Stimulated activated CD4-positive, alpha-beta T cell treated with anti-CD3 and anti-CD28 coated beads, TNF-alpha, amount 100 ng/mL, for 4 hours (primary cell): ENCODE data around the gene FOLR1.
"Not testable (repeated sequence)": the region's sequence is repeated elsewhere in the genome, so short reads cannot be mapped to it uniquely, and the experiment has no call there.

Experiments used
- DNase-seq, 3 experiments: peaks; one replicate each; pipeline ENCODE4 v3.0.0-alpha.2; 2020; ENCODE audit warnings: low read depth in 3 of 3

Gene FOLR1

GRCh38 chr11:72191961-72192381, at the start of gene FOLR1:
Gene FOLR1 (plus strand): TSS chr11:72192140. CDS start chr11:72192174, 34 bp downstream.
- no peak for DNase-seq

- not testable (repeated sequence) for DNase-seq
These were observed 49.4 kb upstream of the FOLR1 start for GRCh38 chr11:72142543-72142942.

- no peak for DNase-seq
These were observed 47.0 kb upstream of the FOLR1 start for GRCh38 chr11:72144807-72145565.

- DNase-seq: no peak
These were observed 45.3 kb upstream of the FOLR1 start for GRCh38 chr11:72146625-72147024.

- no peak for DNase-seq
These were observed 41.1 kb upstream of the FOLR1 start for GRCh38 chr11:72150882-72151281.

- not testable (repeated sequence) for DNase-seq
These were observed 38.1 kb upstream of the FOLR1 start for GRCh38 chr11:72153874-72154273.

- no peak for DNase-seq
These were observed 37.1 kb upstream of the FOLR1 start for GRCh38 chr11:72154816-72155215.

GRCh38 chr11:72155751-72156150, 36.2 kb upstream of the FOLR1 start:
- DNase-seq: no peak

GRCh38 chr11:72157131-72157530, 34.8 kb upstream of the FOLR1 start:
- DNase-seq: no peak

GRCh38 chr11:72160319-72160718, 31.6 kb upstream of the FOLR1 start:
- DNase-seq: no peak

- DNase-seq: no peak
These were observed 28.9 kb upstream of the FOLR1 start for GRCh38 chr11:72162891-72163492.

- not testable (repeated sequence) for DNase-seq
These were observed 27.8 kb upstream of the FOLR1 start for GRCh38 chr11:72164187-72164586.

GRCh38 chr11:72169046-72169555, 22.8 kb upstream of the FOLR1 start:
- DNase-seq: not testable (repeated sequence)

GRCh38 chr11:72169754-72170153, 22.2 kb upstream of the FOLR1 start:
- not testable (repeated sequence) for DNase-seq

GRCh38 chr11:72172043-72172442, 19.9 kb upstream of the FOLR1 start:
- not testable (repeated sequence) for DNase-seq

GRCh38 chr11:72173291-72173690, 18.6 kb upstream of the FOLR1 start:
- no peak for DNase-seq

GRCh38 chr11:72174302-72175070, 17.5 kb upstream of the FOLR1 start:
- DNase-seq: no peak

- DNase-seq: no peak
These were observed 14.3 kb upstream of the FOLR1 start for GRCh38 chr11:72177656-72178055.

- no peak for DNase-seq
These were observed 12.7 kb upstream of the FOLR1 start for GRCh38 chr11:72179049-72179803.

- no peak for DNase-seq
These were observed 12.0 kb upstream of the FOLR1 start for GRCh38 chr11:72179804-72180396.

GRCh38 chr11:72180892-72181552, 10.9 kb upstream of the FOLR1 start:
- not testable (repeated sequence) for DNase-seq
